PC-9 (cell line): ENCODE results near the gene NRG2. TPM values are rescaled to one million over a fixed set of nuclear protein-coding genes. Genes with fewer than 3 reads are reported as not detected.

Experiments
- BruUV-seq: library from RNA; stranded (reverse); fragments of 400-500 nt; replicated peaks from 2 replicates; lab custom pipeline; 2021; lab: Mats Ljungman, UMichigan
- CTCF ChIA-PET: fragments of 300-600 bp; sonication (Branson Sonifier 250); formaldehyde crosslinking; loops from one replicate; lab custom pipeline; 2022; ENCODE audit warnings: antibody characterized with exemption; lab: Charles Lee
- POLR2A ChIA-PET: fragments of 300-600 bp; sonication (Branson Sonifier 250); formaldehyde crosslinking; loops from one replicate; lab custom pipeline; 2022; ENCODE audit warnings: antibody characterized with exemption; ENCODE audit not compliant: unreplicated experiment; lab: Charles Lee
- DNase-seq, 2 experiments: peaks; one replicate each; pipeline versions ENCODE4 v3.0.0 to v3.0.0-alpha.2; 2015 to 2022; ENCODE audit warnings: mixed read lengths in 1 of 2
- H2AFZ ChIP-seq: fragments of 200-600 bp; sonication (generic); 2 replicates; pipeline ENCODE4 v1.8.1; 2017; ENCODE audit warnings: antibody characterized with exemption
- H3F3A ChIP-seq: fragments of 200-600 bp; sonication (generic); 2 replicates; pipeline ENCODE4 v1.8.1; 2017; ENCODE audit warnings: antibody characterized with exemption, mild to moderate bottlenecking, low read depth; ENCODE audit not compliant: insufficient read depth
- H3K27ac ChIP-seq: fragments of 200-600 bp; sonication (generic); 2 replicates; pipeline ENCODE4 v1.6.1; 2016; ENCODE audit warnings: mixed run types
- H3K27me3 ChIP-seq: fragments of 200-600 bp; sonication (generic); 2 replicates; pipeline ENCODE4 v1.6.1; 2016; ENCODE audit warnings: low read depth, mixed run types; ENCODE audit not compliant: insufficient read depth
- H3K36me3 ChIP-seq: fragments of 200-600 bp; sonication (generic); 2 replicates; pipeline ENCODE4 v1.6.1; 2016; ENCODE audit warnings: low read depth, mixed run types
- H3K4me1 ChIP-seq: fragments of 200-600 bp; sonication (generic); replicated peaks from 2 replicates; pipeline ENCODE4 v1.6.1; 2016; ENCODE audit warnings: mixed run types; ENCODE audit not compliant: insufficient read depth
- H3K4me2 ChIP-seq: fragments of 200-600 bp; sonication (generic); 2 replicates; pipeline ENCODE4 v1.6.1; 2017; ENCODE audit warnings: mixed run types
- H3K4me3 ChIP-seq: fragments of 200-600 bp; sonication (generic); 2 replicates; pipeline ENCODE4 v1.6.1; 2016; ENCODE audit warnings: mixed run types
- H3K79me2 ChIP-seq: fragments of 200-600 bp; sonication (generic); 2 replicates; pipeline ENCODE4 v1.6.1; 2017; ENCODE audit warnings: low read depth, mixed run types
- H3K9me2 ChIP-seq: fragments of 200-600 bp; sonication (generic); 2 replicates; pipeline ENCODE4 v1.8.1; 2017; ENCODE audit warnings: mild to moderate bottlenecking; ENCODE audit not compliant: insufficient read depth
- H3K9me3 ChIP-seq: fragments of 200-600 bp; sonication (generic); 2 replicates; pipeline ENCODE4 v1.8.1; 2016; ENCODE audit warnings: low read depth; ENCODE audit not compliant: insufficient read depth
- H4K20me1 ChIP-seq: fragments of 200-600 bp; sonication (generic); 2 replicates; pipeline ENCODE4 v1.8.1; 2017; ENCODE audit not compliant: insufficient read depth
- CTCF ChIP-seq: fragments of 200-600 bp; sonication (generic); conservative IDR thresholded peaks from 2 replicates; pipeline ENCODE4 v1.6.1; 2017; ENCODE audit warnings: mixed run types, antibody characterized with exemption, mild to moderate bottlenecking, moderate library complexity
- EZH2 ChIP-seq: fragments of 200-600 bp; sonication (generic); IDR thresholded peaks from 2 replicates; pipeline ENCODE4 v1.8.0; 2017; ENCODE audit warnings: antibody characterized with exemption, low read depth
- intact Hi-C: fragments of 100-400 bp; cut with micrococcal nuclease; formaldehyde crosslinking; loops from one replicate; pipeline ENCODE4 v1.10.0; 2022; ENCODE audit not compliant: unreplicated experiment
- total RNA-seq: library from RNA; stranded (reverse); gene quantifications from 2 replicates; pipeline ENCODE4 v1.2.3, GENCODE V29; 2021

Gene NRG2
- total RNA-seq, 1 experiment from 2014 or later: not detected

- BruUV-seq: no TSS peak
- Histone ChIP-seq H3K79me2 (no peaks in the 10 kb centered on the region), H4K20me1 (no peaks in the 10 kb centered on the region), H3F3A (peaks cover 8% of the 10 kb centered on the region; the same call in 1 of the 2 replicates), H3K4me3 (no peak overlapping the region), H3K27me3 (0 out of 2 replicates have a peak, but pooled peaks cover 6% of the 10 kb centered on the region), H3K9me2 (no peaks in the 10 kb centered on the region), H3K4me1 (peaks cover 7% of the 10 kb centered on the region), H3K4me2 (no peak overlapping the region), H3K9me3 (no peaks in the 10 kb centered on the region), H2AFZ (no peak overlapping the region), H3K27ac (no peak overlapping the region), H3K36me3 (no peaks in the 10 kb centered on the region)
- TF ChIP-seq EZH2: no peak
- no peak for TF ChIP-seq CTCF
- ChIA-PET POLR2A (no interaction called here), CTCF (interaction anchor here (0.7 kb wide), 1 partner anchor 19 kb away, joined by 3 read pairs; no protein-coding TSS in a partner anchor)
- intact Hi-C loops: no loop called here
- no peak for DNase-seq
Measured at GRCh38 chr5:139979943-139980342, 63.2 kb downstream of the NRG2 start.

GRCh38 chr5:139979518-139979917 is 63.6 kb downstream of the NRG2 start:
- no peak overlapping the region for H3K4me2 ChIP-seq
- H2AFZ ChIP-seq: no peak overlapping the region
- H3K9me3 ChIP-seq: no peaks in the 10 kb centered on the region
- H3K4me1 ChIP-seq: peaks cover 3% of the 10 kb centered on the region
- TF ChIP-seq CTCF (no peak), EZH2 (no peak)
- no peaks in the 10 kb centered on the region for H4K20me1 ChIP-seq
- ChIA-PET CTCF (interaction anchor here (0.7 kb wide), 1 partner anchor 20 kb away, joined by 3 read pairs; no protein-coding TSS in a partner anchor), POLR2A (no interaction called here)
- H3K36me3 ChIP-seq: no peaks in the 10 kb centered on the region
- no peak overlapping the region for H3K27ac ChIP-seq
- H3K4me3 ChIP-seq: no peak overlapping the region
- DNase-seq: no peak
- no TSS peak for BruUV-seq
- H3F3A ChIP-seq: peaks cover 4% of the 10 kb centered on the region; the same call in 1 of the 2 replicates
- intact Hi-C loops: no loop called here
- 0 out of 2 replicates have a peak, but pooled peaks cover 6% of the 10 kb centered on the region for H3K27me3 ChIP-seq
- H3K79me2 ChIP-seq: no peaks in the 10 kb centered on the region
- H3K9me2 ChIP-seq: no peaks in the 10 kb centered on the region

- Histone ChIP-seq H3K36me3 (no peaks in the 10 kb centered on the region), H3K27me3 (0 out of 2 replicates have a peak, but pooled peaks cover 3% of the 10 kb centered on the region), H2AFZ (no peak overlapping the region), H3K9me3 (no peaks in the 10 kb centered on the region), H3K27ac (no peak overlapping the region), H3K79me2 (no peaks in the 10 kb centered on the region), H4K20me1 (no peaks in the 10 kb centered on the region), H3K4me1 (no peaks in the 10 kb centered on the region), H3F3A (no peaks in the 10 kb centered on the region), H3K4me2 (no peak overlapping the region), H3K4me3 (no peak overlapping the region), H3K9me2 (no peaks in the 10 kb centered on the region)
- BruUV-seq: no TSS peak
- no peak for DNase-seq
- TF ChIP-seq CTCF: no peak
- no peak for TF ChIP-seq EZH2
- CTCF ChIA-PET: no interaction called here
- POLR2A ChIA-PET: no interaction called here
- intact Hi-C loops: no loop called here
Measured at GRCh38 chr5:139976703-139977102, 66.4 kb downstream of the NRG2 start.
